Upper lobe of right lung (tissue), 1 donor: ENCODE data around the gene CDH13. TPM values are rescaled to one million over a fixed set of nuclear protein-coding genes. Genes with fewer than 3 reads are reported as not detected.

ENCODE experiments used
- ATAC-seq: fragments of 200-7000 bp; cut with Tn5 transposase; one replicate; pipeline ENCODE4 v1.9.1; 2020; ENCODE audit warnings: mild to moderate bottlenecking, moderate library complexity
- DNase-seq: peaks from one replicate; pipeline ENCODE4 v3.0.0-alpha.2; 2020
- H3K27ac ChIP-seq: fragments of 200-600 bp; one replicate; pipeline ENCODE4 v1.8.0; 2022
- H3K27me3 ChIP-seq: fragments of 200-600 bp; one replicate; pipeline ENCODE4 v1.8.0; 2022; ENCODE audit warnings: mild to moderate bottlenecking
- H3K36me3 ChIP-seq: fragments of 200-600 bp; one replicate; pipeline ENCODE4 v1.8.0; 2022
- H3K4me1 ChIP-seq: fragments of 200-600 bp; one replicate; pipeline ENCODE4 v1.8.0; 2022
- H3K4me3 ChIP-seq: fragments of 200-600 bp; one replicate; pipeline ENCODE4 v1.8.0; 2022; ENCODE audit warnings: mild to moderate bottlenecking
- H3K9me3 ChIP-seq: fragments of 200-600 bp; one replicate; pipeline ENCODE4 v1.8.0; 2022
- CTCF ChIP-seq: fragments of 200-600 bp; IDR thresholded peaks from one replicate; pipeline ENCODE4 v1.8.0; 2022; ENCODE audit warnings: antibody characterized with exemption
- intact Hi-C: fragments of 100-400 bp; cut with DNase I; formaldehyde crosslinking; loops from one replicate; pipeline ENCODE4 v1.11.0; 2022
- total RNA-seq: library from RNA; stranded (reverse); fragmentation: NEBNext Ultra II Directional; extraction: Animal tissue kit (Norgen Biotek cat#: 25700); gene quantifications from one replicate; pipeline ENCODE4 v1.2.1, GENCODE V29; 2021
- donor health status: DM: no; HTN: yes; CAD: no; lungs with severe emphysema.

The CDH13 gene
- total RNA-seq, 1 donor from 2014 or later = 27.2 TPM

- no peak for TF ChIP-seq CTCF
- ATAC-seq (no peak), DNase-seq (no peak)
- Histone ChIP-seq H3K9me3 (no peaks in the 10 kb centered on the region), H3K27me3 (no peaks in the 10 kb centered on the region), H3K36me3 (no peaks in the 10 kb centered on the region), H3K4me1 (no peaks in the 10 kb centered on the region), H3K27ac (no peak overlapping the region), H3K4me3 (no peak overlapping the region)
- intact Hi-C loops = no loop called here
Observed at GRCh38 chr16:83389751-83390150, 763.0 kb downstream of the CDH13 start.

GRCh38 chr16:83390759-83391158 lies 764.0 kb downstream of the CDH13 start:
- Histone ChIP-seq H3K27ac (no peak overlapping the region), H3K36me3 (no peaks in the 10 kb centered on the region), H3K27me3 (no peaks in the 10 kb centered on the region), H3K4me3 (no peak overlapping the region), H3K4me1 (no peaks in the 10 kb centered on the region), H3K9me3 (no peaks in the 10 kb centered on the region)
- no peak for TF ChIP-seq CTCF
- DNase-seq (no peak), ATAC-seq (no peak)
- intact Hi-C loops = no loop called here

GRCh38 chr16:83392743-83393142 lies 766.0 kb downstream of the CDH13 start:
- DNase-seq = no peak
- no peaks in the 10 kb centered on the region for H3K27me3 ChIP-seq
- intact Hi-C loops = no loop called here
- no peaks in the 10 kb centered on the region for H3K4me1 ChIP-seq
- H3K27ac ChIP-seq = no peak overlapping the region
- TF ChIP-seq CTCF = no peak
- no peak for ATAC-seq
- no peaks in the 10 kb centered on the region for H3K36me3 ChIP-seq
- H3K9me3 ChIP-seq = no peaks in the 10 kb centered on the region
- H3K4me3 ChIP-seq = no peak overlapping the region

GRCh38 chr16:83393196-83393981 lies 766.6 kb downstream of the CDH13 start:
- no peaks in the 10 kb centered on the region for H3K9me3 ChIP-seq
- intact Hi-C loops = no loop called here
- H3K27me3 ChIP-seq = no peaks in the 10 kb centered on the region
- no peaks in the 10 kb centered on the region for H3K4me1 ChIP-seq
- no peak overlapping the region for H3K4me3 ChIP-seq
- H3K36me3 ChIP-seq = no peaks in the 10 kb centered on the region
- no peak for ATAC-seq
- no peak for DNase-seq
- no peak for TF ChIP-seq CTCF
- H3K27ac ChIP-seq = no peak overlapping the region

- H3K4me1 ChIP-seq = no peaks in the 10 kb centered on the region
- no peak for ATAC-seq
- no peak for TF ChIP-seq CTCF
- no peak overlapping the region for H3K4me3 ChIP-seq
- intact Hi-C loops = no loop called here
- H3K36me3 ChIP-seq = no peaks in the 10 kb centered on the region
- no peak for DNase-seq
- no peaks in the 10 kb centered on the region for H3K27me3 ChIP-seq
- H3K9me3 ChIP-seq = no peaks in the 10 kb centered on the region
- no peak overlapping the region for H3K27ac ChIP-seq
Observed at GRCh38 chr16:83397601-83398291, 771.0 kb downstream of the CDH13 start.
